Forelimb muscle (tissue), 1 donor: Measurements from ENCODE around the gene SPP2. TPM values are rescaled to one million over a fixed set of nuclear protein-coding genes. Genes with fewer than 3 reads are reported as not detected.

Experiments
- DNase-seq: peaks from one replicate; pipeline ENCODE4 v3.0.0-alpha.2; 2013; ENCODE audit warnings: low read depth
- polyA plus RNA-seq: library from polyadenylated mRNA; unstranded; fragments of 120-200 nt; gene quantifications from one replicate; pipeline ENCODE4 v1.2.1, GENCODE V29; 2013; ENCODE audit not compliant: insufficient read length

The SPP2 gene
- polyA plus RNA-seq, 1 donor = not detected

- no peak for DNase-seq
Observed at GRCh38 chr2:234092344-234092743, 41.8 kb downstream of the SPP2 start.

- no peak for DNase-seq
Observed at GRCh38 chr2:234095301-234095700, 44.8 kb downstream of the SPP2 start.

- DNase-seq = no peak
Observed at GRCh38 chr2:234096164-234096563, 45.7 kb downstream of the SPP2 start.

GRCh38 chr2:234098681-234099080, 48.2 kb downstream of the SPP2 start:
- no peak for DNase-seq

GRCh38 chr2:234099266-234099665, 48.8 kb downstream of the SPP2 start:
- no peak for DNase-seq

GRCh38 chr2:234100686-234101085, 50.2 kb downstream of the SPP2 start:
- DNase-seq = no peak

GRCh38 chr2:234102112-234102511, 51.6 kb downstream of the SPP2 start:
- no peak for DNase-seq

- no peak for DNase-seq
Observed at GRCh38 chr2:234107861-234108260, 57.4 kb downstream of the SPP2 start.

- DNase-seq = no peak
Observed at GRCh38 chr2:234109321-234109720, 58.8 kb downstream of the SPP2 start.

GRCh38 chr2:234110219-234110618, 59.7 kb downstream of the SPP2 start:
- no peak for DNase-seq

- no peak for DNase-seq
Observed at GRCh38 chr2:234111523-234111922, 61.0 kb downstream of the SPP2 start.

- no peak for DNase-seq
Observed at GRCh38 chr2:234116010-234116409, 65.5 kb downstream of the SPP2 start.

GRCh38 chr2:234121999-234122398, 71.5 kb downstream of the SPP2 start:
- no peak for DNase-seq

- no peak for DNase-seq
Observed at GRCh38 chr2:234125451-234126145, 75.1 kb downstream of the SPP2 start.

GRCh38 chr2:234126146-234126470, 75.6 kb downstream of the SPP2 start:
- DNase-seq = no peak

Other genes with a start within 250 kb of the SPP2 start
- 10.0 TPM for gene HJURP, start 196.2 kb upstream of the SPP2 start, polyA plus RNA-seq
- 0.25 TPM for gene TRPM8, start 133.3 kb upstream of the SPP2 start, polyA plus RNA-seq